ELR (cell line): ENCODE measurements around the gene TMPRSS9.

ENCODE experiments used
- DNase-seq: peaks from one replicate; pipeline ENCODE4 v3.0.0-alpha.2; 2015; ENCODE audit warnings: low read depth

Gene TMPRSS9

DNA sequence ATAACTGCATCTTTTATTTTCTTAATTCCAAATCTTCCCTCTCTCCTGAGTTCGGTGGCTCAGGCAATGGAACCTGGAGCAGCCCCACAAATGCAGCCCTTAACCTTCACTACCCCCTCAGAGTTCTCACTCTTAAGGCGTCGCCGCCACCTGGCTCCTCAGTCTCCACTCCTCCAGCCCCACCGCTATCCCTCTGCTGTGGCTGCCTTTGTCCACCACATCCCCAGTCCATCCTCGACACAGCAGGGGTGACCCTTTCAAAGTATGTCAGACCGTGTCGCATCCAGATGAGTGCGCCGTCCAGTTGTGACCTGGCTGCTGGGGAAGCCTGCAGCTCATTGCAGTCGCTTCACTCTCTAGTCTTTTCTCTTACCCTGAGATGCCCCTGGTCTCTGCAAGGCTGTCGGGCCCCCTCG lies 30.6 kb upstream of the TMPRSS9 start:
- no peak for DNase-seq

DNA sequence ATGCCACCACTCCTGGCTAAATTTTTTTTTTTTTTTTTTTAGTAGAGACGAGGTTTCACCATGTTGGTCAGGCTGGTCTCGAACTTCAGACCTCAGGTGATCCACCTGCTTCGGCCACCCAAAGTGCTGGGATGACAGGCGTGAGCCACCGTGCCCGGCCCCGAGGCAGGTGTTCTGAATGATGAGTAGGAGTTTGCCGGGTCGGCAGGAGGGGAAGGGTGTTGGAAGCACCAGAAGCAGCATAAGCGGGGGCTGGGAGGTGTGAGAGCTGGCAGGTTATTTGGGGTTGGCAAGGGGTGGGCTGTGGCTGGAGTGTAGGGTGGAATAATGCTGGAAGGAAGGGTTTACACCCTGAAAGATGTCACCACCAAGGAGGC lies 29.8 kb upstream of the TMPRSS9 start:
- no peak for DNase-seq

DNA sequence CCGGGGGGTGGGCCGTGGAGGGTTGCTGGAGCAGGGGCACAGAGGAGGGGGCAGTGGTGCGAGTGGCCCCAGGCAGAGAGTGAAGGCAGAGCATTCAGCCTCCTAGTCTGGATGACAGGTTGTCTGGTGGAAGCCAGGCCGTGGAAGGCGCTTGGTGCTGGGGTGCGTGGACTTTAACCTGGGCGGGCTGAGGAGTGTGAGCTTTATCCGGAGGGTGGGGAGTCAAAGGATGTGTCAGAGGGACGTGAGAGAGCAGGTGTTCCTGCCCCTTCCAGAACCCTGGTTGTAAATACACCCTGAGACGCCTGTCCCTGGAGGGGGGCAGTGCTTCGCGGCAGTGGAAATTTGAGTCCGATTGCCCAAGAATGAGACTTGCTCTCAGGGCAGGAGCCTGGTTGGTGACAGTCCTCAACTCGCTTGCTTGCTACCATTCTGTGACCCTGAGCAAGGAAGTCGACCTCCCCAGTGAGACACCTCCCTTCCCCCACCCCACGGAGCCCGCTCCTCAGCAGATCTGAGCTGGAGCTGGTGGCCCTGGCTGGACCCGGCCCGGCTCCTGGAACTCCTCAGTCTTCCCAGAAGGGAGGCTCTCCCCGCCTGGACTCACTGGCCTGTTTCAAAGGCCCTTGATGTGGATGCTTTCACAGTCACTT lies 29.3 kb upstream of the TMPRSS9 start:
- no peak for DNase-seq

DNA sequence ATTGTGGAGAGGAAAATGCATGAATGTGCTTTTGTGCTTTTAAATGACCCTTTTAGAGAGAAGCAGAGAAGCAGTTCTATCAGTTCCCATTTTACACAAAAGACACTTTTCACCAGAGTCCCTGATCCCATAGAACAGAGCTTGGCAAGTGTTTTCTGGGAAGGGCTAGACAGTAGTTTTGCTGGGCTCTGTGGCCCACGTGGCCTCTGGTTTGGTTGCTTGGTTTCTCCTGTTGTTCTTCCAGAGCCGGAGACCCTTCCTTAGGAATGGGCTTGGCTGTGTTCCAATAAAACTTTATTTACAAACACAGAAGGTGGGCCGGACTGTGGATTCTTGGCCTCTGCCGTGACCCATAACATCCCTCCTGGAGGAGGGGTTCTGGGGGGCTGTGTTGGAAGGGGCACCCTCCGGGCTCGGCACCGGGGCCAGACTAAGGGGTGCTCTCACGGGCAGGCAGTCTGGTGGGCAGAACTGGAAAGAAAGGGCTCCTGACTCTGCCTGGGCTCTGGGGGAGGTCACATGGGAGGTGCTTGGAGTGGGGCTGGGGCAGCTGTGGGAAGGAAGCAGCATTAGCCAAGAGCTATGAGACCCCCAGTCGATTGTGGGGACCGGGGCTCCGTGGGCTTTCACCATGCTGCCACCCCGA lies 28.3 kb upstream of the TMPRSS9 start:
- no peak for DNase-seq

DNA sequence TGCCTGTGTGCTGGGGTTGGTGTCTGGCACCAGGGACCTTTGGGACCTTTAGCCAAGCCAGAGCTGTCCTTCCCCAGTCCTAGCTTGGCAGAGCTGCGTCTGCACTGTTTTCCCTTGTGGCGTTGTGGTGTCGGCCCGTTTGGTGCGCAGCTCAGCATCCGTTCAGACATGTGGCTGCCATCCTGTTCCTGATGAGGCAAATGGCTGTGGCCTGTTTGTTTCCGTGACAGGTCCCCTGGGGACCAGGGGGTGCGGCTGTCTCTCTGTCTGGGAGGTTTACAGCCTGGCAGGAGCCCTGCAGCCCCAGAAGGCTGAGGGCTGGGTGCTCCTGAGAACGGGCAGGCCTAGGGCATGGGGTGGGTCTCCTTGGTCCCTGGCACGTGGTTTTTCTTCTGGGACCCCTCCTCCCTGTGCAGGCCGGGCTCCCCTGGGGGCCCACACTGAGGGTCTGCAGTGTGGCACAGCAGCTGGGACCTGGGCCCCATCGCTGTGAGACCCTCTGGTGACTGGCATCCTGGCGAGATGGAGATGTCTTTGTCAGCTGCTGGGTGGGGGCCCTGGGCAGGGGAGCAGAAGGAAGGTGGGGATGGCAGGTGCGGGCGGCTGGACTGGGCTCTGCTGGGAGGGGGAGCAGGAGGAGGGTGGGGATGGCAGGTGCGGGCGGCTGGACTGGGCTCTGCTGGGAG lies 27.6 kb upstream of the TMPRSS9 start:
- no peak for DNase-seq

DNA sequence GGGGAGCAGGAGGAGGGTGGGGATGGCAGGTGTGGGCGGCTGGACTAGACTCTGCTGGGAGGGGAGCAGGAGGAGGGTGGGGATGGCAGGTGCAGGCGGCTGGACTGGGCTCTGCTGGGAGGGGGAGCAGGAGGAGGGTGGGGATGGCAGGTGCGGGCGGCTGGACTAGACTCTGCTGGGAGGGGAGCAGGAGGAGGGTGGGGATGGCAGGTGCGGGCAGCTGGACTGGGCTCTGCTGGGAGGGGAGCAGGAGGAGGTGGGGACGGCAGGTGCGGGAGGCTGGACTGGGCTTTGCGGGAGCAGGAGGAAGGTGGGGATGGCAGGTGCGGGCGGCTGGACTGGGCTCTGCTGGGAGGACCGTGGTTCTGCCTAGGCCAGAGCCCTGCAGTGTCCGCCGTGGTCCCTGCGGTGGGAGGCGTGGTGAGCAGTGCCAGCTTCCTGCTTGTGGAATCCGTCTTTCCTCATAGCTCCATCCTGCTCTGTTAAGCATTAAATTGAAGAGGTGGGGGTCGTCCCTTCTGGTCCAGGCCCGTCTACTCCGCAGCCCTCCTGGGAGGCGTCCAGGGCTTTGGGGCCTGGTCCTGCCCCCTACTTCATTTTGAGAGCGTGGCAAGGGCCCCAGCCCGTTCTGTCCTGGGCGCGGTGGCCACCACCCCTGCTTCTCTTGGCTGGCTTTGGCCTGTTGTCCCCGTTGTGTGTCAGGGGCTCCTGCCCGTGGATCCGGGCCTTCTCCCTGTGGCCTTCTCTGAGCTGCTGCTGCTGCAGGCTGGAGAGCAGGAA lies 26.8 kb upstream of the TMPRSS9 start:
- no peak for DNase-seq

DNA sequence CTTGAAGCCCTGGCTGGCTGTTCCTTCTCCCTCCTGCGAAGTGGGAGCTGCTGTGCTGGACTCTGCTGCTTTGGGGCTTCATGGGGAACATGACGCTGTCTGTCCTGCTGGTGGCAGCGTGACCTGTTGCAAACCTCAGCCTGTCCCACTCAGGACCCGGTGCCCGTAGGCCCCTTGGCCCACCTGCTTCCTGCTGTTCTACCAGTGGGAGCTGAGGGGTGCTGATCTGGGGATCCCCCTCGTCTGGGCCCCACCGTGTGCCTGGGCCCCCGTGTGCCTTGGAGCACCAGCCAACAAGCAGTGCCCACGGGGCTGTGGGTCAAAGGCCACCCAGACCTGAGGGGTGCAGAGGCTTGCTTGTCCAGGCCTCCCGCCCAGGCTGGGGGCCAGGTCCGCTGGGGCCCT lies 26.3 kb upstream of the TMPRSS9 start:
- no peak for DNase-seq

DNA sequence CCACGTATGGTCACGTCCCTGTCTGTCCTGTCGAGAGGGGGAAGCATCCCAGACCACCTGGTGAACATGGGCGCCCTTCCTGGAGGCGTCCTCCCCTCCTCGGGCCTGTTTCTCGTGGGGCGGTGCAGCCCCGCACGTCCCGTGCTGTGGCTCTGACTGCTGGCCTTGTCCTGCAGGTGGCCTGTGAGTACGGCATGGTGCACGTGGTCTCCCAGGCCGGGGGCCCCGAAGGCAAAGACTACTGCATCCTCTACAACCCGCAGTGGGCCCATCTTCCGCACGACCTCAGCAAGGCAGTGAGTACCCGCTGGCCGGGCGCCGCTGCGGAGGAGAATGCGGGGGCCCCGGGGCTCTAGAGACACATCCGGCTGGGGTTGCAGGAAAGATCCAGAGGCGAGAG lies 25.6 kb upstream of the TMPRSS9 start:
- no peak for DNase-seq

DNA sequence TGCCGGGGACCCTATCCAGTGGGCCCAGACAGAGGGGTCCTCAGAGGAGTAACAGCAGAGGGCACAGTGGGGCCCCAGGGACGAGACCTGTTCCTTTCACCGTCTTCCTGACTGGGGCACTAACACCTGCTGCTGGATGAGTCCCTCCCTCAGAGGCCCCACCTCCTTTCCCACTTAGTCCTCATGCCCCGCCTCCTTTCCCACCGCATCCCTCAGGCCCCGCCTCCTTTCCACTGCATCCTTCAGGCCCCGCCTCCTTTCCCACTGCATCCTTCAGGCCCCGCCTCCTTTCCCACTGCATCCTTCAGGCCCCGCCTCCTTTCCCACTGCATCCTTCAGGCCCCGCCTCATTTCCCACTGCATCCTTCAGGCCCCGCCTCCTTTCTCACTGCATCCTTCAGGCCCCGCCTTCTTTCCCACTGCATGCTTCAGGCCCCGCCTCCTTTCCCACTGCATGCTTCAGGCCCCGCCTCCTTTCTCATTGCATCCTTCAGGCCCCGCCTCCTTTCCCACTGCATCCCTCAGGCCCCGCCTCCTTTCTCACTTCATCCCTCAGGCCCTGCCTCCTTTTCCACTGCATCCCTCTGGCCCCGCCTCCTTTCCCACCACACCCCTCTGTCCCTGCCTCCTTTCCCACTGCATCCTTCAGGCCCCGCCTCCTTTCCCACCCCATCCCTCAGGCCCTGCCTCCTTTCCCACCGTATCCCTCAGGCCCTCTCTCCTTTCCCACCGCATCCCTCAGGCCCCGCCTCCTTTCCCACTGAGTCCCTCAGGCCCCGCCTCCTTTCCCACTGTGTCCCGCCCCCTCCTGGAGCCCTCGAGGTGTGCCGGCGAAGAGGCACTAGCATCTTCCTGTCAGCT lies 24.8 kb upstream of the TMPRSS9 start:
- DNase-seq = no peak

DNA sequence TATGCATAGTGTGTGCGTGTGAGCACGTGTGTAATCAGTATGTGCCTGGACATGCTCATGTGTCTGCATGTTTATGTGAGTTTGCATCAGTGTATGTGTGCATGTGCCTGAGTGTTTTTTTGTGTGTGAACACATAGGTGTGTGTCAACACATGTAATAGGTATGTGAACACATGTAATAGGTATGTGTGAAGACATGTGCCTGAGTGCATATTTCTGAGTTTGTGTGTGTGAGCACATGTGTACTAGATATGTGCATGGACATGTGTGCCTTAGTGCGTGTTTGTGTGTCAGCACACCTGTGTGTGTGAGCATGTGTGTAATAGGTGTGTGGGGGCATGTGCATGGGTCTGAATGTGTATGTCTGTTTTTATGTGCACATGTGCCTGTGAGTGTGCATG lies 24.2 kb upstream of the TMPRSS9 start:
- no peak for DNase-seq

DNA sequence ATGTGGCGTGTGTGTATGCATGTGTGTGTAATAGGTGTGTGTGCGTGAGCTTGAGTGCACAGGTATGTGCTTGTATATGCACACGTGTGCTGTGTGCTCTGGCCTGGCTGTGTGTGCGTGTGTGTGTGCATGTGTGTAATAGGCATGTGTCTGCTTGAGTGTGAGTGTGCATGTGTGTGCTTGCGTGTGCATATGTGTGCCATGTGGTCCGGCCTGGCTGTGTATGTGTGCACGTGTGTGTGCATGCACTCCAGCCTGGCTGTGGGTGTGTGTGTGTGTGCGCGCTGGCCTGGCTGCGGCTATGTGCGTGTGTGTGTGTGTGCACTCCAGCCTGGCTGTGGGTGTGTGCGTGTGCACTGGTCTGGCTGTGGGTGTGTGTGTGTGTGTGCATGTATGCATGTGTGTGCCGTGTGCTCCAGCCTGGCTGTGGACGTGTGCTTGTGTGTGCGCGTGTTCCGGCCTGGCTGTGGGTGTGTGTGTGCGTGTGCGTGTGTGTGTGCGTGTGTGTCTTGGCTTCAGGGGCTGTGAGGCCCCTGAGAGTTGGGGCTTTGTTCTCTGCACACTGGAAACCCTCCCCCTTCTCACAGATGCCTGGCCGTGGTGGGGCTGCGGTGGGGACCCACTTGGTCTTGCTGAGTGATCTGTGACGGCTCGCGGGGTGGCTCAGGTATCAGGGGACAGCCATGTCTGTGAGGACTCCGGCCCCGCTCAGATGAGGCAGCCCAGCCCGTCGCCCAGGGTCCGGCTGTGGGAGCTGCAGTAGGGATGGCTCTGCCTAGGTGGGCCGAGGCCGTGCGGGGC lies 23.3 kb upstream of the TMPRSS9 start:
- DNase-seq = no peak

DNA sequence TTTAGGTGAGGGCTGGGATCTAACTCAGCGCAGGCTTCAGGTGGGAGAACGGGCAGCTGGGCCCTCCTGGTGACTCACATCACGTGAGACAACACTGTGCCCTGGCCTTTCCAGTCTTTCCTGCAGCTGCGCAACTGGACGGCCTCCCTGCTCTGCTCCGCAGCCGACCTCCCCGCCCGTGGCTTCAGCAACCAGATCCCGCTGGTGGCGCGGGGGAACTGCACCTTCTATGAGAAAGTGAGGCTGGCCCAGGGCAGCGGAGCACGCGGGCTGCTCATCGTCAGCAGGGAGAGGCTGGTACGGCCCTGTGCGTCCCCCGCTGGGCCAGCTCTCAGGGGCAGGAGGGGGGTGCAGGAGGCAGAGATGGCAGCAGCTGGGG lies 22.7 kb upstream of the TMPRSS9 start:
- DNase-seq = peak; percentile 26

DNA sequence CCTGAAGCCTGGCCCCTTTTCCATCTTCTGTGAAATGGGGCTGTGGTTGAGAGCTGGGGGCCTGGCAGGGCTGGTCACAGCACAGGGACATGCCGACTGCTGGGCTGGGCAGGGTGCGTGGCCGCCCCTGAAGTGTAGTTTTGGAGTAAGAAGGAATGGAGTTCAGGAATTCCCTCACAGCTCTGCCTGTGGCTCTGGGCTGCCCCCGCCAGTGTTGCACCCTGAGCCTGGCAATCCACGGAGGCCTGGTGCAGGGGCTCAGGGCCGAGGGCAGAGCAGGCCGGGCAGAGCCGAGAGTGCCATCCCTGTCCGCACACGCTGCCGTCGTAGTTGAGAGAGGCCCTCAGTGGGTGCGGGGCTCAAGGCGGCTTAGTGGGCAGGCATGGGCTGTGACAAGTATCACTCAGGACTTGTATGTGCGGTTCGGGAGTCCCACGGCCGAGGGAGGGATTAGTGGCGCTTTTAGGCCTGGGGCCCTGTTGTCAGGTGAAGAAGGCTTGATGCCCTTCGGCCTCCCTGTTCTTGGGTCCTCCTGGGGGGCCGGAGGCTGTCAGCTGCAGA lies 21.9 kb upstream of the TMPRSS9 start:
- no peak for DNase-seq

DNA sequence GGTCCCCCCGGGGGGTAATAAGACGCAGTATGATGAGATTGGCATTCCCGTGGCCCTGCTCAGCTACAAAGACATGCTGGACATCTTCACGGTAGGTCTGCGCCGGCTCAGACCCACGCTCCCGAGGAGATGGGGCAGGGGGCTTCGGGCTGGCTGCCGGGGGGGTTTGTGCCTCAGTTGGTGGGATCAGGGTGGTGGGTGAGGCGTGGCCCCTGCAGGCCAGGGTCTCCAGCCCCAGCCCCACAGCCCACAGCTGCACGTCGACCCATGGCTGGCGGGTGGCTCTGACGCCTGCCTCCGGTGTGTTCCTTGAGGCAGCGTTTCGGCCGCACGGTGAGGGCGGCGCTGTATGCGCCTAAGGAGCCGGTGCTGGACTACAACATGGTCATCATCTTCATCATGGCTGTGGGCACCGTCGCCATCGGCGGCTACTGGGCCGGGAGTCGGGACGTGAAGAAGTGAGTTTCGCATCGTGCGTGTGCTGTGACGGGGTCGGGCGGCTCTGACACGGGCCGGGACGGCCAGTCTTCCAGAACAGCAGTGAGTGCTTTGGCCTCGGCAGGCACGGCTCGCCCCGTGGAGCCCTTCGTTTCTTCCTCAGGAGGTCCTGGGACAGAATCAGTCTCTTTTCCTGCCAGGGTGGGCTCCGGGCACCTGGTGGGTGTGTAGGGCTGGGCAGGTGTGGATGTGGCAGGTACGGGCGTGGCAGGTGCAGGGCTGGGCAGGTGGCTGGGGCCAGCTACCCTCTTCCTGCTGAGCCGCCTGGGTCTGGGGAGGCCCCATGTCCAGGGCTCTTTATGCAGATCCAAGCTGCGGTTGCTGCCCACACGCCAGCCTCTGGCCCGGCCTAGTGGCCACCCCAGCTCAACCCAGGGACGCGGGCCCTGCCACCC lies 21.1 kb upstream of the TMPRSS9 start:
- no peak for DNase-seq

DNA sequence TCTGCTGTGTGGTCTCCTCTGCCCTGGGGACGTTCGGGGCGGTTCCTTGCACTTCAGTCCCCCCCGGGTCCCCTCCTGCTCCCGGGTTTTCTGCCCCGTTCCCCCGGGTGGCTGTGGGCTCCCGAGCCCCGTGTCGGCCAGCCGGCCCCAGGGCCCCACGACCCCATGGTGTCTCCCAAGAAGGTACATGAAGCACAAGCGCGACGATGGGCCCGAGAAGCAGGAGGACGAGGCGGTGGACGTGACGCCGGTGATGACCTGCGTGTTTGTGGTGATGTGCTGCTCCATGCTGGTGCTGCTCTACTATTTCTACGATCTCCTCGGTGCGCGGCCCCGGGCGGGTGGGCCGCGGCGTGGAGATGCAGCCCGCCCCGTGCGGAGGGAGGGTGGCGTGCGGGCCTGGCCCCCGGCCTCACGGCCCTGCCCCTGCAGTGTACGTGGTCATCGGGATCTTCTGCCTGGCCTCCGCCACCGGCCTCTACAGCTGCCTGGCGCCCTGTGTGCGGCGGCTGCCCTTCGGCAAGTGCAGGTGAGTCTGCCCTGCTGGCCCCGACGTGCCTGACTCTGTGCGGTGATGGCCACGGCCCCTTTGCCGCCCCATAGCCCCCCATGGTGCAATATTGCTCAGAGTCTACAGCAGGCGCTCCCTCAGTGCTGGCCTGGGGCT lies 20.3 kb upstream of the TMPRSS9 start:
- DNase-seq = no peak

DNA sequence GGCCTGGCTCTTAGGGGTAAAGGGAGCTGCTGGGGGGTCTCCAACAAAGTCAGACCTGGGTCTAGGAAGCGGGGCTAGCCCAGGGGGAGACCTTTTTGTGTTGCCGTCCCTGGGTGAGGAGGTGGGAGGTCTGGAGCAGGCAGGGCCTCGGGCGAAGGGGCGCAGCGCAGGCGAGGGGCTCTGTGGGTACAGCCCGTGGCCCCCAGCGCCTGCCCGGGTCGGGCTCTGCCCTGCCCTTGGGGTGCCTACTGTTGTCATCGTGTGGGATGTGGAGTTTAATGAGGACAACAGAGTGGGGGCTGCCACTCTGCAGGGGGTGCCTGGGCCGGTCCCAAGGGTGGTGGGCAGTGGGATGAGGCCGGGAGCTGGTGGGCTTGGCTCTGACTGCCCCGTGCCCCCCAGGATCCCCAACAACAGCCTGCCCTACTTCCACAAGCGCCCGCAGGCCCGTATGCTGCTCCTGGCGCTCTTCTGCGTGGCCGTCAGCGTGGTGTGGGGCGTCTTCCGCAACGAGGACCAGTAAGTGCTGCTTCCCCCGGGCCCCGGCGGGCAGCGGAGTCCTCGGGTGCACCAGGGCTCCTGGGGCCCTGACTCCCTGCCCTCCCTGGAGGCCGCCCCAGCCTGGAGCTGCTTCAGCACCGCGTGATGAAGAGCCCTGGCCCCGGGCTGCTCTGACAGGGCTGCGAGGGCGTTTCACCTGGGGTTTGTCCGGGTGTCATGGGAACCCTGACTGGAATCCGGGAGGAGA lies 19.4 kb upstream of the TMPRSS9 start:
- DNase-seq = no peak

DNA sequence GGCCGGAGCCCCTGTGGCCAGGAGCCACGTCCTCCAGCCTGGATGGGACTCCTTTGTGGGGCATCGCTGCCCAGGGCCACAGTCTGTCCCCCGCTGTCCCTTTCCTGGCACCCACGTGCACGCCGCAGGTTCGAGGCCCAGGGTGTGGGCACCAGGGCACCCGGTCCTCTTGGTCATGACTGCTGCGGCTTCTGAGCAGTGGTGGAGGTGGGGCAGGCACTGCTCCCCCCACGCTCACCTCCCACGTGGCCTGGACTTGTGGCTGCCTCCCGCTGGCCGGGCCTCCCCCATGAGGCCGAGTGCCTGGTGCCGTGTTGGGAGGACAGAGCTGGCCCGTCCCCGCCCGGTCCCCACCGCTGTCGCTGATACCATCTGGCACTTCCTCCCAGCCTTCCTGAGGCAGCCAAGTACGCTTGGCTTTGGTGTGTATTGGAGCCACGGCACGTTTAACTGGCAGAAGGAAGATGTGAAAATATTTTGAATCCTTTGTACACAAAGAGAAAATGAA lies 18.8 kb upstream of the TMPRSS9 start:
- DNase-seq = no peak

DNA sequence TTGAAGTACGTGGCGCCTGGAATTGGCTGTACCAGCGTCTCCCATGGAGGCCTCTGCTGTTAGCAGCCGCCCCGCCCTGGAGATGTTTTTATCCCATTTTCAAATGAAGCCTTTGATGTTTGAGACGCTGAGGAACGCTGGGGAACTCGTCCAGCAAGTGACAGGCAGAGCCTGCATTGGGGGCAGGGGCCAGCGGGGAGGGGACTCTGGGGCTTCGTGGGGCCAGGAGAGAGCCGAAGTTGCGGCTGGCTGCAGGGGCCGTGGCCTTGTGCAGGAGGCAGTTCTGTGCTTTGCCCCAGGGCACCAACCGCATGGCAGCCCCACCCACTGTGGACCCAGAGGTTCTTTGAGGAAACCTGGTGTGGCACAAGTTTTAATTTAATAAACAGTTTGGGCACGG lies 18.1 kb upstream of the TMPRSS9 start:
- DNase-seq = no peak
